ENCODE data around the gene PROKR2.

DNA sequence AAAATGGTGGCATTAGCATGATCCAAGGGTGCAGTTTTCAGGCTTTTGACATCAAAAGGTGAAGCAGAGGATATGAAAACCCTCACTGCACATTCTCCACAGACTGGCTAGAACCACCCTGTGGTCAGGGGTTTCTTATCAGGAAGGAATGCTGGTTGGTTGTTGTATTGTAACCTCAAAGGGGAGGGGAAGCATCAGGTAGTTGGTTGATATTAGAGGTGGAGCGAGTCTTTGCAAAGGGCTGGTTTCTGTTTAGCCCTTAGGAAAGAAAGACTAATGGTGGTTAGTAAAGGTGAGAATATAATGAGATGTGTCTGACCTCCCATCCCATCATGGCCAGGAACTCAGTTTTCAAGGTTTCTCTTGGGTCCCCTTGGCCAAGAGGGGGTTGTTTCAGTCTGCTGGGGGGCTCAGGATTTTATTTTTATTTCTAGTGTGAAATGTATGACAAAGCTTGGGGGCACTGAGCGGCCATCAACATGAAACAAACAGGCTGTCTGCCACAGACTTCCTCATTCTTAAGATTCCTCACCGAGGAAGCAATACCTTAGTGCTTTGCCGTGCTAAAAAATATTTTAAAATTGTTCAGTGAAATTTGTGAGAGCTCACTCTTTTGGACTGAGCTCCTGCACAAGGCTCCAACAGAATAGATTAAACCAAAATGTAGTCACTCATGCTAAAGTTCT is 47.5 kb upstream of the PROKR2 start:
- TF ChIP-seq ZFP30 (CRISPR knock-in tag; IDR thresholded peaks at IDR 0.05) = no peak
- TF ChIP-seq ESRRG (CRISPR knock-in tag; IDR thresholded peaks at IDR 0.05) = no peak
- no peak for TF ChIP-seq RARB (CRISPR knock-in tag; IDR thresholded peaks at IDR 0.05)
- TF ChIP-seq ARNTL (CRISPR knock-in tag; IDR thresholded peaks at IDR 0.05; ENCODE audit: borderline replicate concordance, low read depth) = no peak
- TF ChIP-seq SNAI2 (CRISPR knock-in tag; IDR thresholded peaks at IDR 0.05) = no peak

Data from SK-N-SH treated with all-trans-retinoic acid at 6 μM for 48 hours (cell line).